ENCODE measurements around the gene ITIH4.

The ITIH4 gene

GRCh38 chr3:52830535-52831258 is at the start of gene ITIH4:
Gene ITIH4, minus strand, starts transcription at chr3:52830672. Its CDS starts 30 bp downstream, at chr3:52830642.
- Histone ChIP-seq H3K36me3 (ENCODE audit: control insufficient read depth, insufficient read depth, low read length) (no peaks in the 10 kb centered on the region), H3K27me3 (ENCODE audit: control insufficient read depth, insufficient read depth, low read length) (no peaks in the 10 kb centered on the region), H3K9me3 (ENCODE audit: control insufficient read depth, low read length) (no peaks in the 10 kb centered on the region), H3K4me3 (ENCODE audit: low read length) (no peak within 1 kb of the TSS), H3K9ac (ENCODE audit: low read length) (no peak within 1 kb of the TSS), H3K4me1 (ENCODE audit: control insufficient read depth, insufficient read depth, low read length) (peaks cover 6% of the 10 kb centered on the region)

GRCh38 chr3:52880047-52880446 is 49.6 kb upstream of the ITIH4 start:
- H3K9me3 ChIP-seq (ENCODE audit: control insufficient read depth, low read length), result no peaks in the 10 kb centered on the region
- no peaks in the 10 kb centered on the region for H3K27me3 ChIP-seq (ENCODE audit: control insufficient read depth, insufficient read depth, low read length)
- no peaks in the 10 kb centered on the region for H3K4me1 ChIP-seq (ENCODE audit: control insufficient read depth, insufficient read depth, low read length)
- no peaks in the 10 kb centered on the region for H3K36me3 ChIP-seq (ENCODE audit: control insufficient read depth, insufficient read depth, low read length)
- no peak overlapping the region for H3K4me3 ChIP-seq (ENCODE audit: low read length)
- no peak overlapping the region for H3K9ac ChIP-seq (ENCODE audit: low read length)

GRCh38 chr3:52879581-52879980 is 49.1 kb upstream of the ITIH4 start:
- Histone ChIP-seq H3K4me3 (ENCODE audit: low read length) (no peak overlapping the region), H3K27me3 (ENCODE audit: control insufficient read depth, insufficient read depth, low read length) (no peaks in the 10 kb centered on the region), H3K36me3 (ENCODE audit: control insufficient read depth, insufficient read depth, low read length) (no peaks in the 10 kb centered on the region), H3K9ac (ENCODE audit: low read length) (no peak overlapping the region), H3K4me1 (ENCODE audit: control insufficient read depth, insufficient read depth, low read length) (no peaks in the 10 kb centered on the region), H3K9me3 (ENCODE audit: control insufficient read depth, low read length) (no peaks in the 10 kb centered on the region)

GRCh38 chr3:52879090-52879489 is 48.6 kb upstream of the ITIH4 start:
- H3K36me3 ChIP-seq (ENCODE audit: control insufficient read depth, insufficient read depth, low read length), result no peaks in the 10 kb centered on the region
- no peaks in the 10 kb centered on the region for H3K9me3 ChIP-seq (ENCODE audit: control insufficient read depth, low read length)
- no peaks in the 10 kb centered on the region for H3K4me1 ChIP-seq (ENCODE audit: control insufficient read depth, insufficient read depth, low read length)
- no peak overlapping the region for H3K4me3 ChIP-seq (ENCODE audit: low read length)
- no peak overlapping the region for H3K9ac ChIP-seq (ENCODE audit: low read length)
- H3K27me3 ChIP-seq (ENCODE audit: control insufficient read depth, insufficient read depth, low read length), result no peaks in the 10 kb centered on the region

- Histone ChIP-seq H3K4me3 (ENCODE audit: low read length) (no peak overlapping the region), H3K36me3 (ENCODE audit: control insufficient read depth, insufficient read depth, low read length) (no peaks in the 10 kb centered on the region), H3K9me3 (ENCODE audit: control insufficient read depth, low read length) (no peaks in the 10 kb centered on the region), H3K27me3 (ENCODE audit: control insufficient read depth, insufficient read depth, low read length) (no peaks in the 10 kb centered on the region), H3K9ac (ENCODE audit: low read length) (no peak overlapping the region), H3K4me1 (ENCODE audit: control insufficient read depth, insufficient read depth, low read length) (no peaks in the 10 kb centered on the region)
Measured at GRCh38 chr3:52877085-52877484, 46.6 kb upstream of the ITIH4 start.

GRCh38 chr3:52874864-52875587 is 44.6 kb upstream of the ITIH4 start:
- Histone ChIP-seq H3K4me1 (ENCODE audit: control insufficient read depth, insufficient read depth, low read length) (no peaks in the 10 kb centered on the region), H3K9ac (ENCODE audit: low read length) (no peak overlapping the region), H3K27me3 (ENCODE audit: control insufficient read depth, insufficient read depth, low read length) (no peaks in the 10 kb centered on the region), H3K4me3 (ENCODE audit: low read length) (no peak overlapping the region), H3K36me3 (ENCODE audit: control insufficient read depth, insufficient read depth, low read length) (no peaks in the 10 kb centered on the region), H3K9me3 (ENCODE audit: control insufficient read depth, low read length) (no peaks in the 10 kb centered on the region)

GRCh38 chr3:52874160-52874701 is 43.8 kb upstream of the ITIH4 start:
- H3K4me3 ChIP-seq (ENCODE audit: low read length), result no peak overlapping the region
- no peak overlapping the region for H3K9ac ChIP-seq (ENCODE audit: low read length)
- H3K36me3 ChIP-seq (ENCODE audit: control insufficient read depth, insufficient read depth, low read length), result no peaks in the 10 kb centered on the region
- H3K9me3 ChIP-seq (ENCODE audit: control insufficient read depth, low read length), result no peaks in the 10 kb centered on the region
- no peaks in the 10 kb centered on the region for H3K4me1 ChIP-seq (ENCODE audit: control insufficient read depth, insufficient read depth, low read length)
- H3K27me3 ChIP-seq (ENCODE audit: control insufficient read depth, insufficient read depth, low read length), result no peaks in the 10 kb centered on the region

GRCh38 chr3:52873433-52874159 is 43.1 kb upstream of the ITIH4 start:
- no peaks in the 10 kb centered on the region for H3K9me3 ChIP-seq (ENCODE audit: control insufficient read depth, low read length)
- H3K27me3 ChIP-seq (ENCODE audit: control insufficient read depth, insufficient read depth, low read length), result no peaks in the 10 kb centered on the region
- H3K36me3 ChIP-seq (ENCODE audit: control insufficient read depth, insufficient read depth, low read length), result no peaks in the 10 kb centered on the region
- no peak overlapping the region for H3K4me3 ChIP-seq (ENCODE audit: low read length)
- H3K9ac ChIP-seq (ENCODE audit: low read length), result no peak overlapping the region
- H3K4me1 ChIP-seq (ENCODE audit: control insufficient read depth, insufficient read depth, low read length), result no peaks in the 10 kb centered on the region

- Histone ChIP-seq H3K4me1 (ENCODE audit: control insufficient read depth, insufficient read depth, low read length) (no peaks in the 10 kb centered on the region), H3K27me3 (ENCODE audit: control insufficient read depth, insufficient read depth, low read length) (no peaks in the 10 kb centered on the region), H3K9me3 (ENCODE audit: control insufficient read depth, low read length) (no peaks in the 10 kb centered on the region), H3K36me3 (ENCODE audit: control insufficient read depth, insufficient read depth, low read length) (no peaks in the 10 kb centered on the region), H3K4me3 (ENCODE audit: low read length) (no peak overlapping the region), H3K9ac (ENCODE audit: low read length) (no peak overlapping the region)
Measured at GRCh38 chr3:52872245-52872644, 41.8 kb upstream of the ITIH4 start.

- Histone ChIP-seq H3K4me3 (ENCODE audit: low read length) (no peak overlapping the region), H3K27me3 (ENCODE audit: control insufficient read depth, insufficient read depth, low read length) (no peaks in the 10 kb centered on the region), H3K36me3 (ENCODE audit: control insufficient read depth, insufficient read depth, low read length) (no peaks in the 10 kb centered on the region), H3K4me1 (ENCODE audit: control insufficient read depth, insufficient read depth, low read length) (no peaks in the 10 kb centered on the region), H3K9ac (ENCODE audit: low read length) (no peak overlapping the region), H3K9me3 (ENCODE audit: control insufficient read depth, low read length) (no peaks in the 10 kb centered on the region)
Measured at GRCh38 chr3:52871761-52872160, 41.3 kb upstream of the ITIH4 start.

GRCh38 chr3:52870471-52870870 is 40.0 kb upstream of the ITIH4 start:
- Histone ChIP-seq H3K4me1 (ENCODE audit: control insufficient read depth, insufficient read depth, low read length) (no peaks in the 10 kb centered on the region), H3K9me3 (ENCODE audit: control insufficient read depth, low read length) (no peaks in the 10 kb centered on the region), H3K9ac (ENCODE audit: low read length) (no peak overlapping the region), H3K27me3 (ENCODE audit: control insufficient read depth, insufficient read depth, low read length) (no peaks in the 10 kb centered on the region), H3K36me3 (ENCODE audit: control insufficient read depth, insufficient read depth, low read length) (no peaks in the 10 kb centered on the region), H3K4me3 (ENCODE audit: low read length) (no peak overlapping the region)

- Histone ChIP-seq H3K36me3 (ENCODE audit: control insufficient read depth, insufficient read depth, low read length) (no peaks in the 10 kb centered on the region), H3K9ac (ENCODE audit: low read length) (no peak overlapping the region), H3K4me1 (ENCODE audit: control insufficient read depth, insufficient read depth, low read length) (no peaks in the 10 kb centered on the region), H3K27me3 (ENCODE audit: control insufficient read depth, insufficient read depth, low read length) (no peaks in the 10 kb centered on the region), H3K4me3 (ENCODE audit: low read length) (no peak overlapping the region), H3K9me3 (ENCODE audit: control insufficient read depth, low read length) (no peaks in the 10 kb centered on the region)
Measured at GRCh38 chr3:52866427-52866826, 36.0 kb upstream of the ITIH4 start.

Measured in mucosa of stomach (tissue), 1 donor.